Urinary bladder (tissue), 4 donors: ENCODE data around the gene DPP6. TPM values are rescaled to one million over a fixed set of nuclear protein-coding genes. Genes with fewer than 3 reads are reported as not detected.
"Not testable (repeated sequence)": the region's sequence is repeated elsewhere in the genome, so short reads cannot be mapped to it uniquely, and the experiment has no call there.

ENCODE experiments used
- DNase-seq: peaks from one replicate; pipeline ENCODE4 v3.0.0-alpha.2; 2015; ENCODE audit errors: extremely low spot score
- H3K27ac ChIP-seq: one replicate; pipeline ENCODE4 v1.5.1; 2013; ENCODE audit warnings: low read depth, mild to moderate bottlenecking, moderate library complexity
- H3K36me3 ChIP-seq: one replicate; pipeline ENCODE4 v1.6.1; 2013; ENCODE audit warnings: mild to moderate bottlenecking, moderate library complexity; ENCODE audit not compliant: insufficient read depth
- H3K4me1 ChIP-seq: one replicate; pipeline ENCODE4 v1.6.1; 2013; ENCODE audit warnings: mild to moderate bottlenecking, moderate library complexity; ENCODE audit not compliant: insufficient read depth
- H3K4me3 ChIP-seq: one replicate; pipeline ENCODE4 v1.5.1; 2013; ENCODE audit warnings: low read depth, low read length
- WGBS: extraction: QIAGEN DNeasy Blood & Tissue Kit; methylation state at CpG from one replicate; pipeline ENCODE4 v1.1.7; 2013; 5-methylcytosine and 5-hydroxymethylcytosine counted together
- polyA plus RNA-seq: library from polyadenylated mRNA; stranded (reverse); fragments of 200-250 nt; gene quantifications from one replicate; pipeline ENCODE4 v1.2.3, GENCODE V29; 2013
- total RNA-seq: library from RNA; depleted of rRNA; stranded (reverse); fragments of >200 nt; gene quantifications from one replicate; pipeline ENCODE4 v1.2.3, GENCODE V29; 2014
- donor health status: healthy with polysubstance abuse.
- donor health status: healthy.

Gene DPP6
- total and polyA plus RNA-seq, 2 donors: 1.2 to 2.4 TPM

DNA sequence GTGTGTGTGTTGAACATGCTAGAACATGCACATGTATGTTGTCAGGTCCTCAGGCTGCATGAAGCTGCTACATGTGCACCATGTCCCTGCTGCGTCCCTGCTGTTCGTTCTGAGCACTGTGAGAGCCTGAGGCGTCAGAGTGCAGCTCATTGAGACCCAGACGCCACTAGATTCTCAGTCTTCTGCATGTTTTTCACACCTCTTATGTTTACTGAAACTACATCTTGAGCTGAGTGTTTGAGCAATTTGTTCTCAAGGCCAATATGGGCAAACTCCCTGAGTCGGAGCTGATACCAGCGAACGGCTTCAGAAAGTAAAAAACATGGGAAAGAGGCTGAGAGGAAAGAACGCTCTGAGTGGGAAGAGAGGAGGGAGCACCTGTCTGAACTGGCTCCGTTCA, 600.4 kb downstream of the DPP6 start:
- Histone ChIP-seq H3K4me1 (no peaks in the 10 kb centered on the region), H3K4me3 (no peak overlapping the region), H3K36me3 (no peaks in the 10 kb centered on the region), H3K27ac (no peak overlapping the region)
- 69% methylated on average over 9 of the region's 9 CpGs for WGBS
- no peak for DNase-seq

DNA sequence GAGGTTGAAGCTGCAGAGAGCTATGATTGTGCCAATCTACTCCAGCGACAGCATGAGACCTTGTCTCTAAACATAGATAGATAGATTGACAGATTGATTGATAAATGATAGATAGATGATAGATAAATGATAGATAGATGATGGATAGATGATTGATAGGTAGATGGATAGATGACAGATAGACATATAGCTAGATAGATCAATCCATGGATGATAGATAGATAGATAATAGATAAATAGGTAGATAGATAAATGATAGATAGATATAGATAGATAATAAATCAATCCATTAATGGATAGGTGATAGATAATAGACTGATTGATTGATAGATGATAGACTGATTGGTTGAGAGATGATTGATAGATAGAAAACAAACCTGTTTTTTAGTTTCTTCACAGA, 601.1 kb downstream of the DPP6 start:
- WGBS: 85% methylated on average over 1 of the region's 1 CpG
- no peak overlapping the region for H3K27ac ChIP-seq
- no peaks in the 10 kb centered on the region for H3K36me3 ChIP-seq
- H3K4me1 ChIP-seq: no peaks in the 10 kb centered on the region
- no peak for DNase-seq
- H3K4me3 ChIP-seq: no peak overlapping the region

DNA sequence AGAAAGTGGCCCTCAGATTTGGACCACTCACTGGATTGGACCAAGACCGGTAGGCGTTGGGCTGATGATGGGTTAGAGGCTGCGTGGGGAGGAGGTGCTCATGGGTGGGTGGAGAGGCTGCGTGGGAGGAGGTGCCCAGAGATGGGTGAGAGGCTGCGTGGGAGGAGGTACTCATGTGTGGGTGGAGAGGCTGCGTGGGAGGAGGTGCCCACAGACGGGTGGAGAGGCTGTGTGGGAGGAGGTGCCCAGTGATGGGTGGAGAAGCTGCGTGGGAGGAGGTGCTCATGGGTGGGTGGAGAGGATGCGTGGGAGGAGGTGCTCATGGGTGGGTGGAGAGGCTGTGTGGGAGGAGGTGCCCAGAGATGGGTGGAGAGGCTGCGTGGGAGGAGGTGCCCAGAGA, 604.4 kb downstream of the DPP6 start:
- Histone ChIP-seq H3K27ac (no peak overlapping the region), H3K36me3 (no peaks in the 10 kb centered on the region), H3K4me3 (no peak overlapping the region), H3K4me1 (no peaks in the 10 kb centered on the region)
- DNase-seq: no peak
- WGBS: 87% methylated on average over 10 of the region's 10 CpGs

DNA sequence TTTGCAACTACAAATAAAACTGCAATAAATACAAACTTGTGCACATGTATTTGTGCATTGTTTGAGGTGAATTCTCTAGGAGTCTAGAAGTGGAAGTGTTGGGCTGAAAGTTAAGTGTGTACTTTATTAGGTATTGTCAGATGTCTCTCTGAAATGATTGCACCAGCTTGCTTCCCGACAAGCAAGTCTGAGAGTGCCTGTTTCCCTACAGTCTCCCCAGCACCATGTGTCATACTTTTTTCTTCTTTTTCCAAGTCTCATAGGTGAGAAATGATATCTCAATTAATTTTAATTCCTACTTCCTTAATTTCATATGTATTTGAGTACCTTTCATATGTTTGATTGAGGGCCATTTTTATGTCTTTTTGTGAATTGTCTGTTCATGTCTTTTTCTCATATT, 614.6 kb downstream of the DPP6 start:
- WGBS: 89% methylated on average over 1 of the region's 1 CpG
- Histone ChIP-seq H3K36me3 (no peaks in the 10 kb centered on the region), H3K4me1 (no peaks in the 10 kb centered on the region), H3K4me3 (no peak overlapping the region), H3K27ac (no peak overlapping the region)
- DNase-seq: no peak

DNA sequence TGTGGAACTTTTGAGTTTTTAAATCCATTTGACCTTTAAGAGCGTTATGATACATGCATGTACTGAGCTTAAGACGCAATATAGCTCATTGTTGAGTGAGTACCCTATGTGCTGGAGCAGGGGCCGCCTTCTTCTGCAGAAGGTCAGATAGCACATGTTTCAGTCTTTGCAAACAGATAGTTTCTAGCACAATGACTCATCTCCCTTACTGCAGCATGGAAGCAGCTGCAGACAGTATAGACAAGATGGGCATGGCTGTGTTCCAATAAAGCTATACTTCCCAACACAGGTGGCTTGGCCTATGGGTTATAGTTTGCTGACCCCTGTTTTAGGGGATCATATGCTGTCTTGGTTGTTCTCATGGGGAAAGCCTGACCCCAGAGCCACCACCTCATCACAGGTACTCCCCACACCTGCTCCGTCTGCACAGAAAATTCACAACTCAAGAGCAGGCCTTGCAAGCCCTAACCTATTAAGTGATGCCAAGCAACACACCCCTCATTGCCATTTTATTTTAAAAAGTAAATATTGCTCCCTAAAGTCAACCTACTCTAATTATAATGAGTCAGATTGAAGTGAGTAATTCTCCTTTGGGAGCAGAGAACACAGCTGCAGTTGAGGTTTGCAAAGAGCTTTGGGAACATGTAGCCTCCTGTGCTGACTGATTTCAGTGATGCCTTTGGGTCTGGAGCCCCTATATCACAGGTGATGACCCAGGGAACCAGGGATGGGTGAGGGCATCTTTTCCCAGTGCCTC, 620.6 kb downstream of the DPP6 start:
- no peaks in the 10 kb centered on the region for H3K4me1 ChIP-seq
- DNase-seq: no peak
- H3K4me3 ChIP-seq: no peak overlapping the region
- 86% methylated on average over 4 of the region's 4 CpGs for WGBS
- H3K36me3 ChIP-seq: no peaks in the 10 kb centered on the region
- no peak overlapping the region for H3K27ac ChIP-seq

DNA sequence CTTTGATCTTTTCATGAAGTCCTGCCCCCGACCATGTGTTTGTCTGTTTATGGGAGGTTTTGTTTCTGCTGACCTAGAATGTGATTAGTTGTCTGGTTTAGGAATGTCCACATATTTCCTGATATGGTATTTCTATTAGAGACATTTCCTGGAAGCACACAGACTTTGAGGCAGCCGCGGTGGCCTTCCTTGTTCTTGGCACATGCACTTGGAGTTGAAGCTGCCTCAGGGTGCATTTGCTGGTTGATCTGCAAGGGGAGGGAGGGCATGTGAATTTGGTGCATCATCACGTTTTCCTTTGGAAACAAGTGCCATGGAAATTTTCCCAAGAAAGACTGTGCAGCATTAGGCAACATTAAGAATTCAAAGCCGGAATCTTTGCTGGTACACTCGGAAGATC, 622.0 kb downstream of the DPP6 start:
- no peak overlapping the region for H3K4me3 ChIP-seq
- WGBS: 80% methylated on average over 6 of the region's 6 CpGs
- H3K27ac ChIP-seq: no peak overlapping the region
- no peak for DNase-seq
- no peaks in the 10 kb centered on the region for H3K36me3 ChIP-seq
- H3K4me1 ChIP-seq: no peaks in the 10 kb centered on the region

DNA sequence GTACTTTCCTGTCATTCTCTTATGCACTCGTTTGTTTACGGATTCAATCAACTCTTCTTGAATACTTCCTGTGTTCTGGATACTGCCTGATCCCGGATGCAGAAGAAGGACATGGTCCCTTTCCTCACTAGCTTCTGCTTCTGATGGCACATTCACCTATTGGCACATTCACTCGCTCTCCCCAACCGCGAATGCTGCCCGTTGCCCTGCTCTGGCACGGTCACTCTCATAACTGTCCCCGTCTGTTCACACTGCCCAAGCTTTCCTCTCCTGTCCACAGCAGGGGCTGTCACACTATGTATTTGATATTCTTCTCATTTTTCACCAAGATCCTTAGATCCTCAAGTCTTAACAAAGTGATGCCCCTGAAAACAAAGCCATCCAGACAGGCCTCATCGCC, 623.4 kb downstream of the DPP6 start:
- Histone ChIP-seq H3K4me1 (no peaks in the 10 kb centered on the region), H3K36me3 (no peaks in the 10 kb centered on the region), H3K4me3 (no peak overlapping the region), H3K27ac (no peak overlapping the region)
- WGBS: 90% methylated on average over 10 of the region's 10 CpGs
- DNase-seq: no peak

DNA sequence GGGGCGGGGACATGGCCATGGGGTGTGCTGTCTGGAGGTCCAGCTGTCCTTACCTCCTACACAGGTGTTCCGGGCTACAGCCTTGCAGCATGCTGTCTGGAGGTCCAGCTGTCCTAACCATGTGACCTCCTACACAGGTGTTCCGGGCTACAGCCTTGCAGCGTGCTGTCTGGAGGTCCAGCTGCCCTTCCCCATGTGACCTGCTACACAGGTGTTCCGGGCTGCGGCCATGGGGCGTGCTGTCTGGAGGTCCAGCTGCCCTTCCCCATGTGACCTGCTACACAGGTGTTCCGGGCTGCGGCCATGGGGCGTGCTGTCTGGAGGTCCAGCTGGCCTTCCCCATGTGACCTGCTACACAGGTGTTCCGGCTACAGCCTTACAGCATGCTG, 623.8 kb downstream of the DPP6 start:
- not testable (repeated sequence) for H3K4me3 ChIP-seq, H3K27ac ChIP-seq, H3K4me1 ChIP-seq, H3K36me3 ChIP-seq, DNase-seq
- 87% methylated on average over 11 of the region's 11 CpGs for WGBS

DNA sequence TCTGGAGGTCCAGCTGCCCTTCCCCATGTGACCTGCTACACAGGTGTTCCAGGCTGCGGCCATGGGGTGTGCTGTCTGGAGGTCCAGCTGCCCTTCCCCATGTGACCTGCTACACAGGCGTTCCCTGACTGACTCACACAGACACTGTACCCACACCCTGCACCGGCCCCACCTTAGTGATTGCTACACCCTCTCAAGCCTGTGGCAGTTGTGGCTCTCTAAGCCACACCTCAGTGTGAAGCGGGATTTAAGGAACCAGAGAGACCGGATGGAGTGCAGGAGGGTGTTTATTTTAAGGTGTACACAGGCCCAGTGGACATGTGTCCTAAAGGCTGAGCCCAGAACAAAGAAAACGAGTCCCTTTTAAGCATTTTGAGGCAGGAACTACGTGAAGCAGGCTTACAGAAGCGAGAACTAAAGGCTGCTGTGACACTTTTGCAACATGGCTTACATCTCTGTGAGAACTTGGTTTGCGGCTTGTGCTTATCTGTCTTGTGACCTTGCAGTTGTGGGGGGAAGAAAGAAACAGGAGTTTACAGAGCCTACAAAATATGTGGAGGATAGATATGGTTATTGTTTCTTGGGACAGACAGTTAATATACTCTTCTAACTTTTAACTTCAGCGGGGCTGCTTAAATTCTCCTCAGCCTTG, 624.4 kb downstream of the DPP6 start:
- 65% methylated on average over 10 of the region's 10 CpGs for WGBS
- no peaks in the 10 kb centered on the region for H3K4me1 ChIP-seq

DNA sequence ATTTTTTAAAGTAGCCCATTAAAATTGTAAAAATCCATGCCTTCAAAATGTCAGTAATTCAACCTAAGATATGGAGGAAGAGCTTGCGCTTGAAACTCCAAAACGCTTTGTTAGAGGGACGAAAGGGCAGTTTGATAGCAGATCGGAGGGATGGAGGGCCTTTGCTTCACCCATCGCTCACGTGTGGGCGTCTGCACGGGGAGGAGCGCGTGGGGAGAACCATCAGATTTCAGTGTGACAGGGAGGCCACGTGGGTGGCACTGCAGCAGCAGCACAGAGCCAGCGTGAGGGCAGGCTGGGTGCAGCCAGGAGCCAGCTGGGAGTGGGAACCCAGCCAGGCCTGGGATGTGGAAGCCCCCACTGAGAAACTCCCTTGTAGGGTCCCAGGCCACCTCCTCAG, 625.3 kb downstream of the DPP6 start:
- Histone ChIP-seq H3K36me3 (no peaks in the 10 kb centered on the region), H3K4me1 (no peaks in the 10 kb centered on the region), H3K4me3 (no peak overlapping the region), H3K27ac (no peak overlapping the region)
- DNase-seq: no peak
- 85% methylated on average over 12 of the region's 12 CpGs for WGBS

More for the DNA sequence above, 624.4 kb downstream of the DPP6 start:
- no peak for DNase-seq
- no peaks in the 10 kb centered on the region for H3K36me3 ChIP-seq
- no peak overlapping the region for H3K27ac ChIP-seq
- no peak overlapping the region for H3K4me3 ChIP-seq

DNA sequence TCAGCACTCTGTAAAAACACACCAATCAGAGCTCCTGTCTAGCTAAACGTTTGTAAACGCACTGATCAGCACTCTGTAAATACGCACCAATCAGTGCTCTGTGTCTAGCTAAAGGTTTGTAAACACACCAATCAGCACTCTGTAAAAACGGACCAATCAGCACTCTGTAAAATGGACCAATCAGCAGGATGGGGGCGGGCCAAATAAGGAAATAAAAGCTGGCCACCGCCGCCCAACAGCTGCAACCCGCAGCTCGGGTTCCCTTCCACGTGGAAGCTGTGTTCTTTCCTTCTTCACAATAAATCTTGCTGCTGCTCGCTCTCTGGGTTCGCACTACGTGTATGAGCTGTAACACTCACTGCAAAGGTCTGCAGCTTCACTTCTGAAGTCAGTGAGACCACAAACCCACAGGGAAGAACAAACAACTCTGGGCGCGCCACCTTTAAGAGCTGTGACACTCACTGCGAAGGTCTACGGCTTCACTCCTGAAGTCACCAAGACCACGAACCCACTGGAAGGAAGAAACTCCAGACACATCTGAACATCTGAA, 625.9 kb downstream of the DPP6 start:
- WGBS: 90% methylated on average over 18 of the region's 18 CpGs
- not testable (repeated sequence) for H3K4me3 ChIP-seq, DNase-seq, H3K27ac ChIP-seq, H3K36me3 ChIP-seq, H3K4me1 ChIP-seq

DNA sequence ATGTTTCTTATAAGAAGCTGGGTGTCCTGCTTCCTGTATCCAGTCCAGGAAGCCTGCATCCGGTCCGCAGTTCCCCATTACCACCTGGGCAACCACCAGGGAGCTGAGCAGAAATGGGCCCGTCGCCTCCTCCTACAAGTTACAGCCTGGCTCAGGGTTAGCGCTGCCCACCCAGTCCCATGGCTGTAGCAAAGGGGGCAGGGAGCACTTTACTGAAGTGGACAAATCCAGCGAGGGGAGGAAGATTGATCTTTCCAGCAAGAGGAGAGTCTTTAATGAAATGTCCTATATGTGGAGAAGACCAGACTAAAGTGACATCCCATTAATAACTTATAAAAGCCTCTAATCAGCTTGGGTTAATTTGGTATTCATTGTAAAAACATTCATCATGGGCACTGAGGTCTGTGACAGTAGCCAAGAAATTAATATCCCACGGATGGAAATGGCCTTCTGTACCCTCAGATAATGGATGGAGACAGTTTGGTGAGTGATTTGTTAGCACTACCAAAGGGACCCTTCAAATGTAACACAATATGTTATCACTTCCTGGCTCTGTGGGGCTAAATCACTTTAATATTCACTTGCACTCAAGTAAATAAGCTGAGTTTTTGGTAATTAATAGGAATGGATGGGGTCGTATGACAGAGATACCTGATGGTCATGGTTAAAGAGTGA, 627.3 kb downstream of the DPP6 start:
- Histone ChIP-seq H3K4me1 (no peaks in the 10 kb centered on the region), H3K4me3 (no peak overlapping the region), H3K27ac (no peak overlapping the region), H3K36me3 (no peaks in the 10 kb centered on the region)
- 74% methylated on average over 8 of the region's 8 CpGs for whole genome bisulfite sequencing
- no peak for DNase-seq

DNA sequence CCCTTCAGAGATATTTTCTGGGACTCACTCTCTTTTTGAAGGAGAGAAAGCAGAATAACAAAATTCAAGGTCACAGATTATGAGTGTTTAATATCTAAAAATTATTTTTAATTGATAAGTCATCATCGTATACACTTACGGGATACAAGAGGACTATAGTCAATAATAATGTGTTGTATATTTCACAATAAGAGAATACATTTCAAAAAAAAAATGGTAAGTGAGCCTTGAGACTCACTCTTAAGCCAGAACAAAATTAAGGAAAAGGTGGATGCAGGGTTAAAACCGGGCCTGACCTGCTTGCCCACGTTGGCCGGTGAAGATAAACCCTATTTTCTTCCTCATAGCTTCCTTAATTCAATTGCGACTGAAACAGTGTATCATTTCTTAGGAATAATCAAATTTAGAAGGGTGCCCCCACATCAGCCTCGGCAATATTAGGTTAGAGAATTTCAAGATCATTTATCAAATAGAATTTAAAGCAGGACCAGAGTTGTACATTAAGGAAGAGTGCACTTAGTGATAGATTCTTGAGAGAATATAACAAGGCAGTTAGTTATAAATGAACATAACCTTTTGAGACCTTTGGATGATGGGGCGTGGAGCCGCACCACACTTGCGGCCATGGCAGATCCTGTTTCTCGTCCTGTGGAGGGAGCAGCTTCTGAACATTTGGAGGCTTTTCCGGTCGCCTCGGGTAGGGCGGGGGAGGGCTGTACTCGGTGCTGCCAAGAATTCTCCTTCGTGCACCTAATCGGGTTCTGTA, 628.9 kb downstream of the DPP6 start:
- Histone ChIP-seq H3K4me3 (no peak overlapping the region), H3K36me3 (no peaks in the 10 kb centered on the region), H3K4me1 (no peaks in the 10 kb centered on the region), H3K27ac (no peak overlapping the region)
- 84% methylated on average over 18 of the region's 18 CpGs for WGBS
- no peak for DNase-seq
